ENCODE measurements around the gene OSBP2.

- TF ChIP-seq CSRNP1 (CRISPR knock-in tag; IDR thresholded peaks at IDR 0.05): no peak
- no peak for TF ChIP-seq ATF3 (CRISPR knock-in tag; IDR thresholded peaks at IDR 0.05)
- no peak for TF ChIP-seq MXI1 (IDR thresholded peaks at IDR 0.05; ENCODE audit: borderline replicate concordance, low read depth, low read length)
- no peak for TF ChIP-seq POLR2AphosphoS5 (IDR thresholded peaks at IDR 0.05; ENCODE audit: low read depth, low read length)
Observed at GRCh38 chr22:30857791-30858190, 163.1 kb downstream of the OSBP2 start.
